A549 (cell line): Measurements from ENCODE around the gene NPTXR. TPM values are rescaled to one million over a fixed set of nuclear protein-coding genes. Genes with fewer than 3 reads are reported as not detected.

Source experiments
- ATAC-seq, 2 experiments: fragments of 200-7000 bp in 1 of 2; fragments of >200 bp in 1 of 2; cut with Nextera tagmentation in 1 of 2; cut with Tn5 transposase in 1 of 2; 3 replicates each; pipeline versions ENCODE4 v1.8.0 to v1.9.1; 2018 to 2020; ENCODE audit warnings: mild to moderate bottlenecking in 1 of 2, moderate library complexity in 1 of 2
- CTCF ChIA-PET: fragments of 300-600 bp; sonication (Branson Sonifier 250); formaldehyde crosslinking; extraction: SDS; loops from one replicate; lab custom pipeline; 2021; ENCODE audit warnings: antibody characterized with exemption, inconsistent platforms; lab: Yijun Ruan, JAX
- POLR2A ChIA-PET: fragments of 350-600 bp; formaldehyde crosslinking; extraction: SDS; loops from one replicate; lab custom pipeline; 2021; ENCODE audit warnings: antibody characterized with exemption, inconsistent platforms; lab: Yijun Ruan, JAX
- DNase-seq, 2 experiments: peaks; one replicate each; pipeline versions ENCODE4 v3.0.0 to v3.0.0-alpha.2; 2011 to 2016; ENCODE audit warnings: low read depth in 1 of 2, low spot score in 1 of 2
- FAIRE-seq: peaks from 2 replicates; lab custom pipeline; 2011; peaks lifted over from hg19 to GRCh38; lab: Jason Lieb, UNC
- H3K27ac ChIP-seq, 2 experiments: fragments of >200 bp; sonication (Bioruptor Twin); formaldehyde crosslinking; 3 replicates each; pipeline ENCODE4 v1.5.1; 2016 to 2017
- H3K4me1 ChIP-seq: fragments of >200 bp; sonication (Bioruptor Twin); formaldehyde crosslinking; 3 replicates; pipeline ENCODE4 v1.6.1; 2016
- H3K4me2 ChIP-seq: fragments of >200 bp; sonication (Bioruptor Twin); formaldehyde crosslinking; 3 replicates; pipeline ENCODE4 v1.6.1; 2016
- H3K4me3 ChIP-seq: fragments of >200 bp; sonication (Bioruptor Twin); formaldehyde crosslinking; 3 replicates; pipeline ENCODE4 v1.5.1; 2016
- H3K9me3 ChIP-seq: fragments of >200 bp; sonication (Bioruptor Twin); formaldehyde crosslinking; 3 replicates; pipeline ENCODE4 v1.6.1; 2016
- CBX2 ChIP-seq: fragments of 200-600 bp; sonication (generic); IDR thresholded peaks from 2 replicates; pipeline ENCODE4 v1.6.1; 2016; ENCODE audit warnings: low read depth, mild to moderate bottlenecking, borderline replicate concordance
- CEBPB ChIP-seq, 2 experiments: fragments of >200 bp in 1 of 2; sonication (Bioruptor Twin) in 1 of 2; formaldehyde crosslinking in 1 of 2; IDR thresholded peaks; 2 replicates each; pipeline ENCODE4 v1.6.1; 2012 to 2016
- CHD2 ChIP-seq: fragments of 150-350 bp; IDR thresholded peaks from 2 replicates; pipeline ENCODE4 v1.6.1; 2014; ENCODE audit warnings: low read length; ENCODE audit not compliant: partially characterized antibody
- CTCF ChIP-seq: fragments of >200 bp; sonication (Bioruptor Twin); formaldehyde crosslinking; IDR thresholded peaks from 3 replicates; pipeline ENCODE4 v1.5.1; 2016
- EP300 ChIP-seq, 2 experiments: fragments of >200 bp; sonication (Bioruptor Twin); formaldehyde crosslinking; IDR thresholded peaks; 2 replicates in 1 of 2; 3 replicates in 1 of 2; pipeline ENCODE4 v1.6.1; 2016 to 2017
- FOSB ChIP-seq: fragments of 250-450 bp; sonication (Bioruptor Pico); IDR thresholded peaks from 2 replicates; pipeline ENCODE4 v1.5.0; 2020; ENCODE audit warnings: mild to moderate bottlenecking, moderate library complexity
- FOSL2 ChIP-seq, 2 experiments: fragments of 450-650 bp in 1 of 2; fragments of >200 bp in 1 of 2; sonication (Bioruptor Twin) in 1 of 2; formaldehyde crosslinking; IDR thresholded peaks; 2 replicates each; pipeline versions ENCODE4 v1.5.0 to v1.6.1; 2016 to 2020; ENCODE audit warnings: mild to moderate bottlenecking in 1 of 2, moderate library complexity in 1 of 2
- HDAC2 ChIP-seq: fragments of 200-600 bp; sonication (generic); IDR thresholded peaks from 2 replicates; pipeline ENCODE4 v1.6.1; 2016
- HMGXB4 ChIP-seq: fragments of 250-450 bp; sonication (Bioruptor Pico); IDR thresholded peaks from 2 replicates; pipeline ENCODE4 v1.5.0; 2021; ENCODE audit warnings: mild to moderate bottlenecking, moderate library complexity, borderline replicate concordance
- HOXB13 ChIP-seq: fragments of 250-450 bp; sonication (Bioruptor Pico); IDR thresholded peaks from 2 replicates; pipeline ENCODE4 v1.5.0; 2020; ENCODE audit warnings: low read depth, mild to moderate bottlenecking, moderate library complexity
- HOXB5 ChIP-seq: fragments of 250-450 bp; sonication (Bioruptor Pico); IDR thresholded peaks from 2 replicates; pipeline ENCODE4 v1.5.0; 2020; ENCODE audit warnings: mild to moderate bottlenecking, moderate library complexity
- JUN ChIP-seq, 2 experiments: fragments of >200 bp; sonication (Bioruptor Twin); formaldehyde crosslinking; IDR thresholded peaks; 2 replicates in 1 of 2; 3 replicates in 1 of 2; pipeline ENCODE4 v1.6.1; 2016 to 2017
- JUNB ChIP-seq: fragments of >200 bp; sonication (Bioruptor Twin); formaldehyde crosslinking; IDR thresholded peaks from 2 replicates; pipeline ENCODE4 v1.6.1; 2016
- KDM1A ChIP-seq: fragments of 200-600 bp; sonication (generic); IDR thresholded peaks from 2 replicates; pipeline ENCODE4 v1.6.1; 2016; ENCODE audit warnings: low read depth, mild to moderate bottlenecking
- MAFK ChIP-seq: fragments of 450-650 bp; IDR thresholded peaks from 2 replicates; pipeline ENCODE4 v1.6.1; 2014; ENCODE audit not compliant: partially characterized antibody
- MAZ ChIP-seq: fragments of 150-350 bp; IDR thresholded peaks from 2 replicates; pipeline ENCODE4 v1.6.1; 2014; ENCODE audit warnings: antibody characterized with exemption, low read depth, low read length, borderline replicate concordance
- NFE2L2 ChIP-seq: fragments of 150-350 bp; conservative IDR thresholded peaks from 2 replicates; pipeline ENCODE4 v1.6.1; 2014; ENCODE audit warnings: low read length
- NR3C1 ChIP-seq: fragments of >200 bp; sonication (Bioruptor Twin); formaldehyde crosslinking; IDR thresholded peaks from 3 replicates; pipeline ENCODE4 v1.6.1; 2017
- POLR2AphosphoS2 ChIP-seq: conservative IDR thresholded peaks from 2 replicates; pipeline ENCODE4 v1.6.1; 2012; ENCODE audit warnings: low read length, improper control_type of control experiment, inconsistent platforms
- RNF2 ChIP-seq: fragments of 200-600 bp; sonication (generic); IDR thresholded peaks from 2 replicates; pipeline ENCODE4 v1.6.1; 2016; ENCODE audit warnings: low read depth, mild to moderate bottlenecking, antibody characterized with exemption, moderate library complexity, borderline replicate concordance
- SREBF2 ChIP-seq: fragments of 450-650 bp; IDR thresholded peaks from 2 replicates; pipeline ENCODE4 v1.6.1; 2014; ENCODE audit warnings: mild to moderate bottlenecking, moderate library complexity
- TFCP2L1 ChIP-seq: fragments of 250-450 bp; sonication (Bioruptor Pico); IDR thresholded peaks from 2 replicates; pipeline ENCODE4 v1.5.0; 2021; ENCODE audit warnings: mild to moderate bottlenecking
- TP53 ChIP-seq: fragments of 250-450 bp; sonication (Bioruptor Pico); IDR thresholded peaks from 2 replicates; pipeline ENCODE4 v1.5.0; 2021; ENCODE audit warnings: mild to moderate bottlenecking, moderate library complexity
- ZC3H11A ChIP-seq: fragments of 450-650 bp; IDR thresholded peaks from 2 replicates; pipeline ENCODE4 v1.6.1; 2014; ENCODE audit warnings: antibody characterized with exemption, mild to moderate bottlenecking
- WGBS: methylation state at CpG from one replicate; pipeline ENCODE4 v1.1.6; 2017; ENCODE audit errors: missing lambda C conversion rate; 5-methylcytosine and 5-hydroxymethylcytosine counted together
- polyA plus RNA-seq, 4 experiments: library from polyadenylated mRNA; depleted of rRNA in 3 of 4; stranded (reverse); fragments of >200 nt; fragmentation: RNase III in 1 of 4; extraction: RNeasy Plus Mini Kit Qiagen cat#74134 plus additional on column Dnase treatment in 1 of 4; gene quantifications; 2 replicates in 3 of 4; 3 replicates in 1 of 4; pipeline ENCODE4 v1.2.3, GENCODE V29; 2011 to 2017
- TF ChIP-seq, protein P1 (sequence below): fragments of 200-600 bp; sonication (generic); IDR thresholded peaks from 2 replicates; pipeline ENCODE4 v1.6.1; 2016; ENCODE audit warnings: antibody characterized with exemption, mild to moderate bottlenecking, moderate library complexity
- TF ChIP-seq, protein P2 (sequence below): fragments of 450-650 bp; IDR thresholded peaks from 2 replicates; pipeline ENCODE4 v1.6.1; 2014; ENCODE audit warnings: antibody characterized with exemption

NPTXR gene
- polyA plus RNA-seq, 2 of the 4 experiments (the other 2 are of a cell fraction), result 3.3 to 15.3 TPM

DNA sequence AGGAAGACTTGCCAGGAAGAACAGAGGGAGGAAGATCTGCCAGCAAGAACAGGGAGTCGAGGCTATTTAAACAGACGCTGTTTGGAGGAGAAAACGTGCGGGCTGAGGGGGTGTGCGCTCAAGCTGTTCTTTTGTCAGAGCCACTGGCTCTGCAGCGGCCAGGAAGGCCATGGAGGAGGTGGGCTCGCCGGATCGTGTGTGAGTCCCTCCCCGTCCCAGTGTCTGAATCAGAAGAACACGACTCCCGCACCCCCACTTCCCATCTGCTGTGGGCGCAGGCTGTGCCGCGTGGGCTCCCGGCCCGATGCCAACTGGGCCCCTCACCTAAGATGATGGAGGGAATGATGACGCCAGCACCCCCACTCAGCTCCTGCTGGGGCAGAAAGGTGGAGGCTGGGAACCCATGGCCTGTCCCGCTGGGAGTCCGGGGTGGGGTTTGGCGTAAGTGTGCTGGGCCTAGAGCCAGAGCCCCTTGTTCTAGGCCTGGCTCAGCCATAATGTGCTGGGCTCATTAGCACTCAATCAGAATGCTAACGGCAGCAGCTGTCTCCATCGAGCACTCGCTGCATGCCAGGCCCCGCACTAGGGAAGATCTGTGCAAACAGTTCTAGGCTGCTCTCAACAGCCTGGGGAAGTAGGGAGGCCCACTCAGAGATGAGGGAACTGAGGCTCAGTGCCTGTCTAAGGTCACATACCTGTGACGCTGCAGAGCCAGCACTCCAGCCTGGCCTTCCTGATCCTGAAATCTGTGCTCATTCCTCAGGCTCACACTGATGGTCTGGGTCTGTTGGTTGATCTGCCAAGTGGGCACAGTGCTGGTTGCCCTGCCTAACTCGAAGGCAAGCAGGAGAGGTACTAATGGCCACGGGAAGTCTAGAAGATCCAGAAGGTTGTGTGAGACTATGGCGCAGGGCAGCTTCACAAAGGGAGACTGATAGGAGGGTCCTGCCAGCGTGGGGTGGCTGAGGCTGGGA, 11.5 kb downstream of the NPTXR start:
- Histone ChIP-seq H3K4me3 (no peak overlapping the region), H3K4me1 (peaks cover 48% of the 10 kb centered on the region), H3K27ac (peak overlapping the region; percentile 82 to 90)
- no peak for TF ChIP-seq POLR2AphosphoS2
- no peak for TF ChIP-seq NR3C1
- no peak for TF ChIP-seq RNF2
- TF ChIP-seq, all 56 proteins: peak for 0
- ChIA-PET POLR2A (no interaction called here), CTCF (interaction anchor here (0.8 to 6.6 kb wide), 4 partner anchors 11 to 64 kb away, joined by 3 to 48 read pairs (median 12); no protein-coding TSS in a partner anchor)
- 88% methylated on average over 22 of the region's 30 CpGs for WGBS
- Histone ChIP-seq H3K9me3 (no peaks in the 10 kb centered on the region), H3K4me2 (peak overlapping the region; percentile 61; the same call in 2 of the 3 replicates)
- no peak for FAIRE-seq
- no peak for DNase-seq
- no peak; a peak in 1 of 6 replicates for ATAC-seq

DNA sequence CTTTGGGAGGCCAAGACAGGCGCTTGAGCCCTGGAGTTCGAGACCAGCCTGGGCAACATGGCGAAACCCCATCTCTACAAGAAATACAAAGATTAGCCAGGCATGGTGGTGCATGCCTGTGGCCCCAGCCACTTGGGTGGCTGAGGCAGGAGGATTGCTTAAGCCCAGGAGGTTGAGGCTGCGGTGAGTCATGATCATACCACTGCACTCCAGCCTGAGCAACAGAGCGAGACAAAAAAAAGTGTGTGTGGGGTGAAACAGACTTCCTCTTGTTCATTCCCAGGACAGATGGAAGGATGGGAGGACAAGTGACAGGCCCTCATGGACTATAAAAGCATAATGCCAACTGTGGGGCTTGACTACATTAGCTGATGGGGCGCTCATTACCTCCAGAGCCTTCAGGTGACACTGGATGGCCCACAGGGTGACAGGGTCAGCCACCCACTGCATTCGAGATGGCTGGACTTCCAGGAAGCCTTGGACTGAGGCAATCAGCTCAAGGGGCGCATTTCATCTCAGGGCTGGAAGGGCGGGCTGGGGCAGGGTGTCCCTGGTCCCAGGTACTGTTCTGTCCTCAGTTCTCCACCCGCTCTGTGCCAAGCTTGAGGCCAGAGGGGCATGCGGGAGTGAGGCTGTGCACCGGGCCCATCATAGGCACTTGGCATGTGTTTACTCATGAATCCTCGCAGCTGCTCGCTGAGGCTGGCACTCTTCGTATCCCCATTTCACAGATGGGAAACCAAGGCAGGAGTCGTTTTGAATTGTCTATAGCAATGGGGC, 12.5 kb downstream of the NPTXR start:
- Histone ChIP-seq H3K4me2 (peak overlapping the region; percentile 61), H3K9me3 (no peaks in the 10 kb centered on the region), H3K4me3 (no peak overlapping the region), H3K4me1 (peaks cover 48% of the 10 kb centered on the region), H3K27ac (peak overlapping the region; percentile 82 to 90)
- ChIA-PET CTCF (interaction anchor here (0.8 to 4.5 kb wide), 2 partner anchors 38 to 63 kb away, joined by 3 to 18 read pairs; no protein-coding TSS in a partner anchor), POLR2A (no interaction called here)
- FAIRE-seq (no peak), ATAC-seq (peak in 1 of 2 experiments; percentile 79; a peak in 3 of 6 replicates), DNase-seq (peak in 1 of 2 experiments; percentile 59)
- 72% methylated on average over 15 of the region's 16 CpGs for WGBS
- TF ChIP-seq CTCF (no peak), RNF2 (no peak), JUNB (peak; percentile 51; the same call in 1 of the 2 replicates), MAFK (no peak), NFE2L2 (no peak), JUN (IDR thresholded peaks at IDR 0.05) (peak in 1 of 2 experiments; percentile 42; a peak in 1 of 5 replicates), KDM1A (no peak), CHD2 (no peak), HDAC2 (no peak), HMGXB4 (CRISPR knock-in tag) (no peak), NR3C1 (no peak), CEBPB (IDR thresholded peaks at IDR 0.05) (peak; percentile 53 to 85; a peak in 3 of 4 replicates), TFCP2L1 (CRISPR knock-in tag) (no peak), CBX2 (no peak), FOSB (CRISPR knock-in tag) (no peak), TP53 (no peak), FOSL2 (IDR thresholded peaks at IDR 0.05) (peak; percentile 47), FOSL2 (CRISPR knock-in tag; IDR thresholded peaks at IDR 0.05) (peak; percentile 78), HOXB5 (CRISPR knock-in tag) (no peak), EP300 (IDR thresholded peaks at IDR 0.05) (peak; percentile 33 to 40; a peak in 1 of 5 replicates), HOXB13 (CRISPR knock-in tag) (no peak), SREBF2 (no peak), MAZ (no peak), ZC3H11A (no peak)
- TF ChIP-seq, protein P1, sequence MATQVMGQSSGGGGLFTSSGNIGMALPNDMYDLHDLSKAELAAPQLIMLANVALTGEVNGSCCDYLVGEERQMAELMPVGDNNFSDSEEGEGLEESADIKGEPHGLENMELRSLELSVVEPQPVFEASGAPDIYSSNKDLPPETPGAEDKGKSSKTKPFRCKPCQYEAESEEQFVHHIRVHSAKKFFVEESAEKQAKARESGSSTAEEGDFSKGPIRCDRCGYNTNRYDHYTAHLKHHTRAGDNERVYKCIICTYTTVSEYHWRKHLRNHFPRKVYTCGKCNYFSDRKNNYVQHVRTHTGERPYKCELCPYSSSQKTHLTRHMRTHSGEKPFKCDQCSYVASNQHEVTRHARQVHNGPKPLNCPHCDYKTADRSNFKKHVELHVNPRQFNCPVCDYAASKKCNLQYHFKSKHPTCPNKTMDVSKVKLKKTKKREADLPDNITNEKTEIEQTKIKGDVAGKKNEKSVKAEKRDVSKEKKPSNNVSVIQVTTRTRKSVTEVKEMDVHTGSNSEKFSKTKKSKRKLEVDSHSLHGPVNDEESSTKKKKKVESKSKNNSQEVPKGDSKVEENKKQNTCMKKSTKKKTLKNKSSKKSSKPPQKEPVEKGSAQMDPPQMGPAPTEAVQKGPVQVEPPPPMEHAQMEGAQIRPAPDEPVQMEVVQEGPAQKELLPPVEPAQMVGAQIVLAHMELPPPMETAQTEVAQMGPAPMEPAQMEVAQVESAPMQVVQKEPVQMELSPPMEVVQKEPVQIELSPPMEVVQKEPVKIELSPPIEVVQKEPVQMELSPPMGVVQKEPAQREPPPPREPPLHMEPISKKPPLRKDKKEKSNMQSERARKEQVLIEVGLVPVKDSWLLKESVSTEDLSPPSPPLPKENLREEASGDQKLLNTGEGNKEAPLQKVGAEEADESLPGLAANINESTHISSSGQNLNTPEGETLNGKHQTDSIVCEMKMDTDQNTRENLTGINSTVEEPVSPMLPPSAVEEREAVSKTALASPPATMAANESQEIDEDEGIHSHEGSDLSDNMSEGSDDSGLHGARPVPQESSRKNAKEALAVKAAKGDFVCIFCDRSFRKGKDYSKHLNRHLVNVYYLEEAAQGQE, result no peak
- TF ChIP-seq, protein P2, sequence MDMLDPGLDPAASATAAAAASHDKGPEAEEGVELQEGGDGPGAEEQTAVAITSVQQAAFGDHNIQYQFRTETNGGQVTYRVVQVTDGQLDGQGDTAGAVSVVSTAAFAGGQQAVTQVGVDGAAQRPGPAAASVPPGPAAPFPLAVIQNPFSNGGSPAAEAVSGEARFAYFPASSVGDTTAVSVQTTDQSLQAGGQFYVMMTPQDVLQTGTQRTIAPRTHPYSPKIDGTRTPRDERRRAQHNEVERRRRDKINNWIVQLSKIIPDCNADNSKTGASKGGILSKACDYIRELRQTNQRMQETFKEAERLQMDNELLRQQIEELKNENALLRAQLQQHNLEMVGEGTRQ, result no peak
